Measurements from ENCODE around the gene ASCL5.
A peak's percentile ranks its signal among the peaks of the same experiment; 100 is the strongest.

- TF ChIP-seq CTCF (IDR thresholded peaks at IDR 0.05): peak in 3 of 4 experiments; percentile 26 to 48 (median 30)
- TF ChIP-seq POLR2AphosphoS5 (IDR thresholded peaks at IDR 0.05): no peak
These were observed 7.5 kb downstream of the ASCL5 start for GRCh38 chr1:201119206-201120197.
